Endodermal cell (in vitro differentiated cells): ENCODE data around the gene HMGCR. TPM values are rescaled to one million over a fixed set of nuclear protein-coding genes. Genes with fewer than 3 reads are reported as not detected.

Source experiments
- DNase-seq: peaks from one replicate; pipeline ENCODE4 v3.0.0-alpha.2; 2017
- H3K27ac ChIP-seq: 2 replicates; pipeline ENCODE4 v1.5.1; 2013; ENCODE audit warnings: mild to moderate bottlenecking, low read depth, low read length, moderate library complexity
- H3K27me3 ChIP-seq: 2 replicates; pipeline ENCODE4 v1.6.1; 2013; ENCODE audit warnings: mild to moderate bottlenecking, low read length, moderate library complexity; ENCODE audit not compliant: insufficient read depth, control insufficient read depth, poor library complexity, severe bottlenecking
- H3K36me3 ChIP-seq: 2 replicates; pipeline ENCODE4 v1.7.0; 2013; ENCODE audit warnings: mild to moderate bottlenecking, low read length, moderate library complexity; ENCODE audit not compliant: control insufficient read depth, insufficient read depth
- H3K4me1 ChIP-seq: one replicate; pipeline ENCODE4 v1.7.0; 2013; ENCODE audit warnings: low read length; ENCODE audit not compliant: control insufficient read depth, insufficient read depth
- H3K4me3 ChIP-seq: 2 replicates; pipeline ENCODE4 v1.5.1; 2013; ENCODE audit warnings: mild to moderate bottlenecking, low read length, moderate library complexity
- H3K9ac ChIP-seq: 2 replicates; pipeline ENCODE4 v1.6.1; 2013; ENCODE audit warnings: mild to moderate bottlenecking, low read length, moderate library complexity; ENCODE audit not compliant: poor library complexity, severe bottlenecking; ENCODE audit errors: extremely low read depth
- H3K9me3 ChIP-seq: 2 replicates; pipeline ENCODE4 v1.6.1; 2013; ENCODE audit warnings: mild to moderate bottlenecking, low read length, moderate library complexity; ENCODE audit not compliant: control insufficient read depth
- H3K27ac Mint-ChIP-seq: 2 replicates; pipeline ENCODE4 v1.8.0; 2020; ENCODE audit warnings: mixed read lengths
- H3K27me3 Mint-ChIP-seq: 2 replicates; pipeline ENCODE4 v1.8.0; 2021; ENCODE audit warnings: mild to moderate bottlenecking, mixed read lengths; ENCODE audit not compliant: insufficient read depth
- H3K36me3 Mint-ChIP-seq: 2 replicates; pipeline ENCODE4 v1.8.0; 2020; ENCODE audit warnings: low read depth, mixed read lengths
- H3K4me1 Mint-ChIP-seq: 2 replicates; pipeline ENCODE4 v1.8.0; 2020; ENCODE audit warnings: mixed read lengths
- H3K4me3 Mint-ChIP-seq: 2 replicates; pipeline ENCODE4 v1.8.0; 2020; ENCODE audit warnings: mild to moderate bottlenecking, moderate library complexity, mixed read lengths
- H3K9me3 Mint-ChIP-seq: 2 replicates; pipeline ENCODE4 v1.8.0; 2020; ENCODE audit warnings: mild to moderate bottlenecking, mixed read lengths
- WGBS, 2 experiments: methylation state at CpG; one replicate each; pipeline versions ENCODE4 v1.1.5 to v1.1.7; 2013; ENCODE audit warnings: missing lambda C conversion rate in 2 of 2, mixed read lengths in 1 of 2; ENCODE audit not compliant: insufficient coverage in 1 of 2, insufficient read length in 1 of 2; 5-methylcytosine and 5-hydroxymethylcytosine counted together
- total RNA-seq, 2 donors: library from RNA; stranded (reverse); fragmentation: NEBNext Ultra II Directional in 1 of 2; extraction: Animal tissue kit (Norgen Biotek cat#: 25700) in 1 of 2; gene quantifications; 2 replicates in 1 of 2; 3 replicates in 1 of 2; pipeline ENCODE4 v1.2.1, GENCODE V29; 2021
- TF ChIP-seq, protein P1 (sequence below): fragments of 200-600 bp; sonication (generic); conservative IDR thresholded peaks from 2 replicates; pipeline ENCODE4 v1.5.0; 2021; ENCODE audit warnings: antibody characterized with exemption, mild to moderate bottlenecking

HMGCR gene
- total RNA-seq, 2 donors from 2014 or later = 114 to 162 TPM

DNA sequence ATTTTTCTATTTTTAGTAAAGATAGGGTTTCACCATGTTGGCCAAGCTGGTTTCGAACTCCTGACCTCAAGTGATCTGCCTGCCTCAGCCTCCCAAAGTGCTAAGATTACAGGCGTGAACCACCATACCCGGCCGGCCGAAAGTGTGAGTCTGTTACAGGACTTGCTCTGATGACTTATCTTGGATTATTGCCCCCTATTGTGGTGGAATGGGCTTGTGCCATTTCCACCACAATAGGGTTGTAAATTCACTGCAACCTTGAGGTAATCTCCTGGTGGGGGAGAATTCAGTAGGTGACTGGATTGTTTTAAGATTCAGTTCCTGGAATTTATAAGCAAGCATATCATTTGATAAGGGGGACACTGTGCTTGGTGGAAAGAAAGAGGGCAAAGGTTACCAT lies 15.0 kb upstream of the HMGCR start:
- Mint-ChIP-seq H3K27me3 (peaks cover 5% of the 10 kb centered on the region), H3K27ac (no peak overlapping the region), H3K36me3 (no peaks in the 10 kb centered on the region), H3K4me1 (peaks cover 26% of the 10 kb centered on the region), H3K4me3 (no peak overlapping the region), H3K9me3 (peaks cover 6% of the 10 kb centered on the region)
- DNase-seq = peak; percentile 79
- no peak overlapping the region for H3K27ac ChIP-seq
- WGBS, 2 experiments = 45 to 47% methylated on average over 5 of the region's 5 CpGs
- H3K4me3 ChIP-seq = no peak overlapping the region
- TF ChIP-seq, protein P1, sequence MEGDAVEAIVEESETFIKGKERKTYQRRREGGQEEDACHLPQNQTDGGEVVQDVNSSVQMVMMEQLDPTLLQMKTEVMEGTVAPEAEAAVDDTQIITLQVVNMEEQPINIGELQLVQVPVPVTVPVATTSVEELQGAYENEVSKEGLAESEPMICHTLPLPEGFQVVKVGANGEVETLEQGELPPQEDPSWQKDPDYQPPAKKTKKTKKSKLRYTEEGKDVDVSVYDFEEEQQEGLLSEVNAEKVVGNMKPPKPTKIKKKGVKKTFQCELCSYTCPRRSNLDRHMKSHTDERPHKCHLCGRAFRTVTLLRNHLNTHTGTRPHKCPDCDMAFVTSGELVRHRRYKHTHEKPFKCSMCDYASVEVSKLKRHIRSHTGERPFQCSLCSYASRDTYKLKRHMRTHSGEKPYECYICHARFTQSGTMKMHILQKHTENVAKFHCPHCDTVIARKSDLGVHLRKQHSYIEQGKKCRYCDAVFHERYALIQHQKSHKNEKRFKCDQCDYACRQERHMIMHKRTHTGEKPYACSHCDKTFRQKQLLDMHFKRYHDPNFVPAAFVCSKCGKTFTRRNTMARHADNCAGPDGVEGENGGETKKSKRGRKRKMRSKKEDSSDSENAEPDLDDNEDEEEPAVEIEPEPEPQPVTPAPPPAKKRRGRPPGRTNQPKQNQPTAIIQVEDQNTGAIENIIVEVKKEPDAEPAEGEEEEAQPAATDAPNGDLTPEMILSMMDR = no peak
- H3K4me1 ChIP-seq = peaks cover 3% of the 10 kb centered on the region
- no peaks in the 10 kb centered on the region for H3K36me3 ChIP-seq
- H3K27me3 ChIP-seq = no peaks in the 10 kb centered on the region
- H3K9ac ChIP-seq = no peak overlapping the region
- H3K9me3 ChIP-seq = peaks cover 7% of the 10 kb centered on the region

DNA sequence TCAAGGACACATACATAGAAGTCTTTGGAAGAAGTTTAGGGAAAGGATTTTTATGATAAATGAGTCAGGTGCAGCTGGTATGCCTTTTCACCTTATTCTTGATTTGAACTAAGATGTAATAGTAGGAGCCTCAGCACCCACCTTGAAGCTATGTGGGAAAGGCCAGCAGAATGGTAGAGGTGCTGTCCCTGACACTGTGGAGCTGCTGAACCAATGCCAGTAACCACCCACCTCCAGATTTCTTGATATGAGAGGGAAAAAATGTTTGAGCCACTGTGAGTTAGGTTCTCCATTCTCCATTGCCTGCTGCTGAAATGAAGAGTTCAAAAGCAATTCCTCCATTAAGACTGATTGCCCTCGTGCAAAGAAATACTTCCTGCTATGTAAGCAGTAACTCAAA lies 12.2 kb upstream of the HMGCR start:
- WGBS, 2 experiments = 82 to 88% methylated on average over 1 of the region's 1 CpG
- no peaks in the 10 kb centered on the region for H3K36me3 Mint-ChIP-seq
- no peak for DNase-seq
- peaks cover 26% of the 10 kb centered on the region for H3K4me1 Mint-ChIP-seq
- Histone ChIP-seq H3K4me1 (peaks cover 3% of the 10 kb centered on the region), H3K9me3 (peaks cover 7% of the 10 kb centered on the region), H3K4me3 (no peak overlapping the region), H3K36me3 (no peaks in the 10 kb centered on the region), H3K9ac (no peak overlapping the region), H3K27me3 (no peaks in the 10 kb centered on the region), H3K27ac (no peak overlapping the region)
- TF ChIP-seq, protein P1 = no peak
- peaks cover 6% of the 10 kb centered on the region for H3K9me3 Mint-ChIP-seq
- H3K27ac Mint-ChIP-seq = no peak overlapping the region
- H3K4me3 Mint-ChIP-seq = no peak overlapping the region
- peaks cover 5% of the 10 kb centered on the region for H3K27me3 Mint-ChIP-seq

DNA sequence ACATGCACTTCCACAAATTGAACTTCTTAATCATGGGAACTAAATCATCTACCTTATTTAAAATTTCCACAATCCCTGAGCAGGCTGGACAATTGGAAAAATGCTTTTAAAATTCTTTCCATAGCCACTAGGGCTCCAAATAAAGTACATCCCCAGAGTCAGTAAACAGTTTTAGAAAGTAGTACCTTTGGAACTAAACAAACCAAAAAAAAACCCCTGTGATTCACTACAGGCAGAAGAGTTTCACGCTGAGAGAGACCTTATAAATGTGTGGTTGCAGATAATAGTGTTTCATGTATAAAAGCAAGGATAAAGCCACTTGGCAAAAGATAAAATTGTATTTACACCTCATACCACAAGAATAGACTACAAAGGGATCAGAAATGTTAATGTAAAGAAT lies 11.8 kb upstream of the HMGCR start:
- Mint-ChIP-seq H3K9me3 (peaks cover 6% of the 10 kb centered on the region), H3K4me1 (peaks cover 25% of the 10 kb centered on the region), H3K4me3 (no peak overlapping the region), H3K27ac (no peak overlapping the region), H3K36me3 (no peaks in the 10 kb centered on the region), H3K27me3 (peaks cover 5% of the 10 kb centered on the region)
- H3K27ac ChIP-seq = no peak overlapping the region
- WGBS, 2 experiments = no CpG with 5 or more reads among the region's 1 CpG
- H3K9ac ChIP-seq = no peak overlapping the region
- H3K9me3 ChIP-seq = peaks cover 7% of the 10 kb centered on the region
- no peak for DNase-seq
- peaks cover 6% of the 10 kb centered on the region for H3K4me1 ChIP-seq
- no peaks in the 10 kb centered on the region for H3K27me3 ChIP-seq
- no peaks in the 10 kb centered on the region for H3K36me3 ChIP-seq
- H3K4me3 ChIP-seq = no peak overlapping the region
- TF ChIP-seq, protein P1 = peak; percentile 19
